ENCODE results near the gene PARD3B. TPM values are rescaled to one million over a fixed set of nuclear protein-coding genes. Genes with fewer than 3 reads are reported as not detected.

PARD3B gene
- total and polyA plus RNA-seq, 7 donors = 0.42 to 6.0 (median 4.8) TPM

GRCh38 chr2:205564346-205565141, 1019.3 kb downstream of the PARD3B start:
- no peak overlapping the region for H3K27ac ChIP-seq
- no peaks in the 10 kb centered on the region for H3K27me3 ChIP-seq (ENCODE audit: insufficient read depth in 3 of 3, low read length in 2 of 3)
- WGBS, 3 donors = 49 to 57% (median 51%) methylated on average over 10 of the region's 10 CpGs
- intact Hi-C loops (cut with DNase I) = no loop called here
- no peaks in the 10 kb centered on the region for H3K36me3 ChIP-seq (ENCODE audit: insufficient read depth in 1 of 2, low read depth in 1 of 2)
- no peak overlapping the region for H3K4me3 ChIP-seq
- no peaks in the 10 kb centered on the region for H3K9me3 ChIP-seq
- no peak for DNase-seq
- TF ChIP-seq, protein P1, sequence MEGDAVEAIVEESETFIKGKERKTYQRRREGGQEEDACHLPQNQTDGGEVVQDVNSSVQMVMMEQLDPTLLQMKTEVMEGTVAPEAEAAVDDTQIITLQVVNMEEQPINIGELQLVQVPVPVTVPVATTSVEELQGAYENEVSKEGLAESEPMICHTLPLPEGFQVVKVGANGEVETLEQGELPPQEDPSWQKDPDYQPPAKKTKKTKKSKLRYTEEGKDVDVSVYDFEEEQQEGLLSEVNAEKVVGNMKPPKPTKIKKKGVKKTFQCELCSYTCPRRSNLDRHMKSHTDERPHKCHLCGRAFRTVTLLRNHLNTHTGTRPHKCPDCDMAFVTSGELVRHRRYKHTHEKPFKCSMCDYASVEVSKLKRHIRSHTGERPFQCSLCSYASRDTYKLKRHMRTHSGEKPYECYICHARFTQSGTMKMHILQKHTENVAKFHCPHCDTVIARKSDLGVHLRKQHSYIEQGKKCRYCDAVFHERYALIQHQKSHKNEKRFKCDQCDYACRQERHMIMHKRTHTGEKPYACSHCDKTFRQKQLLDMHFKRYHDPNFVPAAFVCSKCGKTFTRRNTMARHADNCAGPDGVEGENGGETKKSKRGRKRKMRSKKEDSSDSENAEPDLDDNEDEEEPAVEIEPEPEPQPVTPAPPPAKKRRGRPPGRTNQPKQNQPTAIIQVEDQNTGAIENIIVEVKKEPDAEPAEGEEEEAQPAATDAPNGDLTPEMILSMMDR (IDR thresholded peaks at IDR 0.05) = no peak
- H3K4me1 ChIP-seq = no peaks in the 10 kb centered on the region
- no peak for ATAC-seq

- H3K9me3 ChIP-seq = no peaks in the 10 kb centered on the region
- H3K4me1 ChIP-seq = no peaks in the 10 kb centered on the region
- no peak overlapping the region for H3K27ac ChIP-seq
- ATAC-seq = no peak
- TF ChIP-seq, protein P1 (IDR thresholded peaks at IDR 0.05) = no peak
- whole genome bisulfite sequencing, 3 donors = 76 to 83% (median 79%) methylated on average over 2 of the region's 2 CpGs
- H3K36me3 ChIP-seq (ENCODE audit: insufficient read depth in 1 of 2, low read depth in 1 of 2) = no peaks in the 10 kb centered on the region
- H3K4me3 ChIP-seq = no peak overlapping the region
- DNase-seq = no peak
- no peaks in the 10 kb centered on the region for H3K27me3 ChIP-seq (ENCODE audit: insufficient read depth in 3 of 3, low read length in 2 of 3)
- intact Hi-C loops (cut with DNase I) = no loop called here
Measured at GRCh38 chr2:205565142-205565522, 1019.9 kb downstream of the PARD3B start.

GRCh38 chr2:205566606-205567168, 1021.4 kb downstream of the PARD3B start:
- Histone ChIP-seq H3K4me3 (no peak overlapping the region), H3K9me3 (no peaks in the 10 kb centered on the region), H3K27me3 (ENCODE audit: insufficient read depth in 3 of 3, low read length in 2 of 3) (no peaks in the 10 kb centered on the region), H3K36me3 (ENCODE audit: insufficient read depth in 1 of 2, low read depth in 1 of 2) (no peaks in the 10 kb centered on the region), H3K4me1 (no peaks in the 10 kb centered on the region), H3K27ac (no peak overlapping the region)
- TF ChIP-seq, protein P1 (IDR thresholded peaks at IDR 0.05) = no peak
- WGBS, 3 donors = 74 to 76% (median 75%) methylated on average over 6 of the region's 6 CpGs
- DNase-seq (no peak), ATAC-seq (no peak)
- intact Hi-C loops (cut with DNase I) = no loop called here

DNA sequence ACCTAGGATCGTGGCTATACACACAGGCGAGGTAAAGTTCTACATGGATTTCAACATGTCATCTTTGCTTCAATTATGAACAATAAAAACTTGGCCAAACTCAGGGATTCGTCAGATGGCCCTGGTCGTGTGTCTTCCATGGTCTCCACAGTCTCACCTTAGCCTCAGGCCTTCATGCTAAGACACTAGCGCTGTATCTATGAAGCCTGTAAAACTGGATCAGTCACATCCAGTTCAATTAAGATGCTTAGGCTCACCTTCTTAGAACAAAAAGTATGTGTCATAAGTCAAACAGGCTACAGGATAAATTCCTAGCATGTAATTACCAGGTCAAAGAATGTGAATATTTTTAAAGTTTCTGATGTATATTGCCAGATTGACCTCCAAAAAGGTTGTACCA, 1023.3 kb downstream of the PARD3B start:
- Histone ChIP-seq H3K36me3 (ENCODE audit: insufficient read depth in 1 of 2, low read depth in 1 of 2) (no peaks in the 10 kb centered on the region), H3K9me3 (no peaks in the 10 kb centered on the region), H3K27me3 (ENCODE audit: insufficient read depth in 3 of 3, low read length in 2 of 3) (no peaks in the 10 kb centered on the region), H3K4me1 (no peaks in the 10 kb centered on the region), H3K4me3 (no peak overlapping the region), H3K27ac (no peak overlapping the region)
- TF ChIP-seq, protein P1 (IDR thresholded peaks at IDR 0.05) = no peak
- WGBS, 3 donors = 92 to 95% (median 94%) methylated on average over 5 of the region's 5 CpGs
- ATAC-seq (no peak), DNase-seq (no peak)
- intact Hi-C loops (cut with DNase I) = no loop called here
